ENCODE results near the gene MTOR.
"Not testable (repeated sequence)": the region's sequence is repeated elsewhere in the genome, so short reads cannot be mapped to it uniquely, and the experiment has no call there.

The MTOR gene

GRCh38 chr1:11180342-11180744, 82.0 kb downstream of the MTOR start:
- Mint-ChIP-seq H3K36me3 (ENCODE audit: low read depth) (peaks cover 49% of the 10 kb centered on the region), H3K9me3 (no peaks in the 10 kb centered on the region)

GRCh38 chr1:11179749-11180148, 82.6 kb downstream of the MTOR start:
- not testable (repeated sequence) for H3K9me3 Mint-ChIP-seq; H3K4me3 Mint-ChIP-seq; H3K27me3 Mint-ChIP-seq (ENCODE audit: low read depth)
- peaks cover 45% of the 10 kb centered on the region for H3K36me3 Mint-ChIP-seq (ENCODE audit: low read depth)
- peak overlapping the region; percentile 23 to 80 (median 79) for H3K27ac Mint-ChIP-seq
- H3K4me1 Mint-ChIP-seq: peaks cover 49% of the 10 kb centered on the region

More at GRCh38 chr1:11180342-11180744, 82.0 kb downstream of the MTOR start:
- H3K4me3 Mint-ChIP-seq: no peak overlapping the region
- no peaks in the 10 kb centered on the region for H3K27me3 Mint-ChIP-seq (ENCODE audit: low read depth)
- peaks cover 43% of the 10 kb centered on the region for H3K4me1 Mint-ChIP-seq
- TF ChIP-seq, protein P1, sequence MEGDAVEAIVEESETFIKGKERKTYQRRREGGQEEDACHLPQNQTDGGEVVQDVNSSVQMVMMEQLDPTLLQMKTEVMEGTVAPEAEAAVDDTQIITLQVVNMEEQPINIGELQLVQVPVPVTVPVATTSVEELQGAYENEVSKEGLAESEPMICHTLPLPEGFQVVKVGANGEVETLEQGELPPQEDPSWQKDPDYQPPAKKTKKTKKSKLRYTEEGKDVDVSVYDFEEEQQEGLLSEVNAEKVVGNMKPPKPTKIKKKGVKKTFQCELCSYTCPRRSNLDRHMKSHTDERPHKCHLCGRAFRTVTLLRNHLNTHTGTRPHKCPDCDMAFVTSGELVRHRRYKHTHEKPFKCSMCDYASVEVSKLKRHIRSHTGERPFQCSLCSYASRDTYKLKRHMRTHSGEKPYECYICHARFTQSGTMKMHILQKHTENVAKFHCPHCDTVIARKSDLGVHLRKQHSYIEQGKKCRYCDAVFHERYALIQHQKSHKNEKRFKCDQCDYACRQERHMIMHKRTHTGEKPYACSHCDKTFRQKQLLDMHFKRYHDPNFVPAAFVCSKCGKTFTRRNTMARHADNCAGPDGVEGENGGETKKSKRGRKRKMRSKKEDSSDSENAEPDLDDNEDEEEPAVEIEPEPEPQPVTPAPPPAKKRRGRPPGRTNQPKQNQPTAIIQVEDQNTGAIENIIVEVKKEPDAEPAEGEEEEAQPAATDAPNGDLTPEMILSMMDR (IDR thresholded peaks at IDR 0.05; ENCODE audit: unreplicated experiment in 3 of 3): no peak
- H3K27ac Mint-ChIP-seq: peak overlapping the region in 2 of 3 experiments; percentile 79 to 80

- no peaks in the 10 kb centered on the region for H3K27me3 Mint-ChIP-seq (ENCODE audit: low read depth)
- H3K4me1 Mint-ChIP-seq: peaks cover 54% of the 10 kb centered on the region
- peaks cover 43% of the 10 kb centered on the region for H3K36me3 Mint-ChIP-seq (ENCODE audit: low read depth)
- no peak overlapping the region for H3K4me3 Mint-ChIP-seq
- no peaks in the 10 kb centered on the region for H3K9me3 Mint-ChIP-seq
- TF ChIP-seq, protein P1 (IDR thresholded peaks at IDR 0.05; ENCODE audit: unreplicated experiment in 3 of 3): no peak
- peak overlapping the region; percentile 23 to 80 (median 79) for H3K27ac Mint-ChIP-seq
Observed at GRCh38 chr1:11179125-11179524, 83.2 kb downstream of the MTOR start.

- H3K4me1 Mint-ChIP-seq: peaks cover 61% of the 10 kb centered on the region
- H3K4me3 Mint-ChIP-seq: peak overlapping the region in 1 of 3 experiments; percentile 8
- no peaks in the 10 kb centered on the region for H3K9me3 Mint-ChIP-seq
- H3K27ac Mint-ChIP-seq: peak overlapping the region in 2 of 3 experiments; percentile 79 to 80
- peaks cover 45% of the 10 kb centered on the region for H3K36me3 Mint-ChIP-seq (ENCODE audit: low read depth)
- H3K27me3 Mint-ChIP-seq (ENCODE audit: low read depth): no peaks in the 10 kb centered on the region
- TF ChIP-seq, protein P1 (IDR thresholded peaks at IDR 0.05; ENCODE audit: unreplicated experiment in 3 of 3): no peak
Observed at GRCh38 chr1:11178021-11179015, 84.0 kb downstream of the MTOR start.

DNA sequence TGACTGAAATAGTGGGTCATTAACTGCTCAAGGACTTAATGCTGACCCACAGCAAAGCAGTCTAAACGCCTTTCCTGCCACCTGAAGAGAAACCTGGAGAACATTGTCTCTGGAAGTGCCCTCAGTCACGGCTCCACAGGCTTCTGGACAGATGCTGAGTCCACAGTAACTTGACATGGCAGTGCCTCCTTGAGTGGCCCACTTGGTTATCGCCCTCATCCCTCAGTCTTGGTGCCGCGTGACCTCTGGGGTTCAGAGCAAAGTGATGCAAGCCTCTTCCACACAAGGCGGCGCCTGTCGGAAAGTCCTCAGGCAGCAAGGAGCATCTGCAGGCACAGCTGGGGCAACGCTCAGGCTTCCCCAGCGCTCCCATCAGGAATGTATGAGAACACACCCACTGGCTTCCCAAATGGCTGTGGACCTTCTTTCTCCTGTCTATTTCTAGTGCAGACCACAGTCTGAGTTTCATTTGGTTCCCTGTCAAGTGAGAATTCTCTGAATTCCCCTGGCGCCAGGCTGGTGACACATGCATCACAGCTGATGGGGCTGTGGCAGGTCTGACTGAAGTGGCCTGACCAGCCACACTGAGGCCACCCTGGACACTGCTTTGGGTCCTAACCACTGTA, 86.2 kb downstream of the MTOR start:
- H3K27me3 Mint-ChIP-seq (ENCODE audit: low read depth): no peaks in the 10 kb centered on the region
- peak overlapping the region; percentile 29 to 79 (median 70) for H3K27ac Mint-ChIP-seq
- no peak overlapping the region for H3K4me3 Mint-ChIP-seq
- no peaks in the 10 kb centered on the region for H3K9me3 Mint-ChIP-seq
- TF ChIP-seq, protein P1 (IDR thresholded peaks at IDR 0.05; ENCODE audit: unreplicated experiment in 3 of 3): no peak
- peaks cover 33% of the 10 kb centered on the region for H3K36me3 Mint-ChIP-seq (ENCODE audit: low read depth)
- H3K4me1 Mint-ChIP-seq: peaks cover 61% of the 10 kb centered on the region

DNA sequence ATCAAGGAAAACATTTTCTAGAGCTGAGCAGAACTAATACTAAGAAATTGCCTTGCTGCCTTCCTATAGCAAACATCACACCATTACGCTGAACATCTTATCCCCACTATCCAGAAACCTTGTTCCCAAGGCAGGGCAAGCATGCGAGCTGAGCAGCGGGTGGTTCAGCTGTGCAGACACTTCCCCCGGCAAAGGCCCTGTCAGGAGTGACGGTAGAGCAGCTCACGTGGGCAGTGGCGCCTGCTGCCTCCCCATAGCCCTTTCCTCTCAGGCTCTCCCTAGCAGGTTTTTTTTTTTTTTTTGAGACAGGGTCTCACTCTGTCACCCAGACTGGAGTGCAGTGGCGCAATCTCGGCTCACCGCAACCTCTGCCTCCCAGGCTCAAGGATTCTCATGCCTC, 86.9 kb downstream of the MTOR start:
- Mint-ChIP-seq H3K4me1 (peaks cover 61% of the 10 kb centered on the region), H3K27me3 (ENCODE audit: low read depth) (no peaks in the 10 kb centered on the region), H3K4me3 (no peak overlapping the region), H3K9me3 (no peaks in the 10 kb centered on the region), H3K36me3 (ENCODE audit: low read depth) (peaks cover 26% of the 10 kb centered on the region), H3K27ac (peak overlapping the region in 2 of 3 experiments; percentile 70 to 85)
- TF ChIP-seq, protein P1 (IDR thresholded peaks at IDR 0.05; ENCODE audit: unreplicated experiment in 3 of 3): no peak

Data from nephron (organoid).